ENCODE data around the gene RPL18A. TPM values are rescaled to one million over a fixed set of nuclear protein-coding genes. Genes with fewer than 3 reads are reported as not detected.

The RPL18A gene
- total and polyA plus RNA-seq, 2 experiments from 2014 or later: 1,314 to 2,829 TPM

GRCh38 chr19:17869114-17869608 is 9.5 kb downstream of the RPL18A start:
- Mint-ChIP-seq H3K4me3 (peak overlapping the region; percentile 12; the same call in 1 of the 3 replicates), H3K4me1 (peaks cover 12% of the 10 kb centered on the region), H3K9me3 (no peaks in the 10 kb centered on the region), H3K36me3 (ENCODE audit: low read depth) (peaks cover 18% of the 10 kb centered on the region), H3K27ac (0 out of 2 replicates have a peak overlapping the region, but pooled peaks have one; percentile 2), H3K27me3 (ENCODE audit: insufficient read depth, low read depth, poor library complexity) (peaks cover 50% of the 10 kb centered on the region)
- Histone ChIP-seq H3K4me2 (peak overlapping the region; percentile 74), H3K27me3 (ENCODE audit: insufficient read depth) (peaks cover 41% of the 10 kb centered on the region), H4K20me1 (replicated peaks; ENCODE audit: insufficient read depth) (0 out of 2 replicates have a peak, but pooled peaks cover 9% of the 10 kb centered on the region), H3K9me2 (ENCODE audit: insufficient read depth) (no peaks in the 10 kb centered on the region), H3F3A (replicated peaks; ENCODE audit: low read depth) (peaks cover 30% of the 10 kb centered on the region), H3K36me3 (ENCODE audit: insufficient read depth) (peaks cover 3% of the 10 kb centered on the region; the same call in 1 of the 2 replicates), H3K4me1 (ENCODE audit: insufficient read depth) (peaks cover 12% of the 10 kb centered on the region; the same call in 1 of the 2 replicates), H2AFZ (no peak overlapping the region), H3K79me2 (replicated peaks; ENCODE audit: insufficient read depth) (no peaks in the 10 kb centered on the region), H3K4me3 (peak overlapping the region; percentile 41; the same call in 1 of the 2 replicates), H3K27ac (ENCODE audit: low read depth) (0 out of 2 replicates have a peak overlapping the region, but pooled peaks have one; percentile 21)
- peak; percentile 22 for ATAC-seq
- DNase-seq (ENCODE audit: low spot score): peak; percentile 91
- TF ChIP-seq CTCF (conservative IDR thresholded peaks at IDR 0.05; ENCODE audit: low read depth in 2 of 2) (no peak), ZNF462 (CRISPR knock-in tag; IDR thresholded peaks at IDR 0.05) (0 out of 2 replicates have a peak, but pooled peaks have one; percentile 16), CREB1 (CRISPR knock-in tag; IDR thresholded peaks at IDR 0.05; ENCODE audit: low read depth) (no peak), REST (IDR thresholded peaks at IDR 0.05; ENCODE audit: unreplicated experiment) (no peak), NANOG (IDR thresholded peaks at IDR 0.05; ENCODE audit: borderline replicate concordance) (no peak)

All from GM23338 (cell line).